K562 (cell line): ENCODE results near the gene POLR3G. TPM values are rescaled to one million over a fixed set of nuclear protein-coding genes. Genes with fewer than 3 reads are reported as not detected.
A peak's percentile ranks its signal among the peaks of the same experiment; 100 is the strongest.

Source experiments
- BCL6 ChIP-seq: fragments of 250-450 bp; sonication (Bioruptor Pico); IDR thresholded peaks from 2 replicates; pipeline ENCODE4 v1.4.0; 2020
- BRD9 ChIP-seq: fragments of 450-650 bp; IDR thresholded peaks from 2 replicates; pipeline ENCODE4 v1.6.1; 2018; ENCODE audit warnings: low read depth; ENCODE audit not compliant: partially characterized antibody
- CEBPG ChIP-seq, 3 experiments: fragments of 200-800 bp in 1 of 3; sonication (Bioruptor generic) in 1 of 3; sonication (generic) in 1 of 3; formaldehyde crosslinking in 1 of 3; IDR thresholded peaks in 2 of 3; conservative IDR thresholded peaks in 1 of 3; 2 replicates each; pipeline versions ENCODE4 v1.6.1 to v1.8.0; 2016 to 2022; ENCODE audit warnings: missing compliant biosample characterization in 2 of 3, missing genetic modification characterization in 2 of 3, mild to moderate bottlenecking in 1 of 3, missing genetic modification reagents in 1 of 3
- CTCFL ChIP-seq: IDR thresholded peaks from 2 replicates; pipeline ENCODE4 v1.6.1; 2011; ENCODE audit warnings: borderline replicate concordance, low read depth, mild to moderate bottlenecking, moderate library complexity, low read length; ENCODE audit not compliant: insufficient read depth, poor library complexity, severe bottlenecking
- FOXJ3 ChIP-seq: sonication (generic); formaldehyde crosslinking; IDR thresholded peaks from 2 replicates; pipeline ENCODE4 v1.4.0; 2020; ENCODE audit warnings: mild to moderate bottlenecking, missing genetic modification reagents
- NCOA2 ChIP-seq, 2 experiments: fragments of 450-650 bp; IDR thresholded peaks; 2 replicates each; pipeline ENCODE4 v1.6.1; 2018; ENCODE audit warnings: mild to moderate bottlenecking in 2 of 2, moderate library complexity in 1 of 2; ENCODE audit not compliant: partially characterized antibody in 2 of 2
- NELFE ChIP-seq: IDR thresholded peaks from 2 replicates; pipeline ENCODE4 v1.6.1; 2011; ENCODE audit warnings: mild to moderate bottlenecking; ENCODE audit not compliant: insufficient read depth, insufficient read length
- RERE ChIP-seq: sonication (generic); formaldehyde crosslinking; IDR thresholded peaks from 2 replicates; pipeline ENCODE4 v1.8.0; 2023; ENCODE audit warnings: missing genetic modification reagents, mild to moderate bottlenecking, borderline replicate concordance
- STAT5B ChIP-seq: fragments of 250-450 bp; sonication (Bioruptor Pico); IDR thresholded peaks from 2 replicates; pipeline ENCODE4 v1.8.0; 2021; ENCODE audit warnings: mild to moderate bottlenecking, inconsistent platforms
- TAF15 ChIP-seq: fragments of 200-400 bp; formaldehyde crosslinking; IDR thresholded peaks from 2 replicates; pipeline ENCODE4 v1.6.1; 2017; ENCODE audit warnings: mild to moderate bottlenecking, low read depth, low read length, moderate library complexity
- ZNF24 ChIP-seq: fragments of 450-650 bp; IDR thresholded peaks from 2 replicates; pipeline ENCODE4 v1.6.1; 2016
- ZNF75A ChIP-seq: fragments of 450-650 bp; formaldehyde crosslinking; IDR thresholded peaks from 2 replicates; pipeline ENCODE4 v1.4.0; 2020; ENCODE audit warnings: mild to moderate bottlenecking
- polyA plus RNA-seq, 8 experiments: library from polyadenylated mRNA; depleted of rRNA in 4 of 8; stranded (reverse) in 5 of 8; unstranded in 3 of 8; fragments of >200 nt; fragmentation: Nextera tagmentation in 2 of 8; fragmentation: Illumina TruSeq in 1 of 8; extraction: Ambion mirVana in 2 of 8; extraction: Trizol in 1 of 8; gene quantifications; 2 replicates each; pipeline versions ENCODE4 v1.2.1 to v1.2.3, GENCODE V29; 2011 to 2014; ENCODE audit warnings: inconsistent platforms in 1 of 8, missing spikeins in 1 of 8
- total RNA-seq, 7 experiments: library from RNA; depleted of rRNA in 6 of 7; stranded (reverse); fragments of >200 nt in 6 of 7; fragmentation: Illumina TruSeq in 2 of 7; extraction: Trizol in 2 of 7; gene quantifications; 2 replicates each; pipeline versions ENCODE4 v1.2.1 to v1.2.3, GENCODE V29; 2011 to 2021; ENCODE audit warnings: low replicate concordance in 1 of 7
- TF ChIP-seq, protein P1 (sequence below): sonication (generic); formaldehyde crosslinking; IDR thresholded peaks from 2 replicates; pipeline ENCODE4 v1.8.1; 2023; ENCODE audit warnings: mild to moderate bottlenecking, missing genetic modification reagents
- TF ChIP-seq, protein P2 (sequence below): fragments of 450-650 bp; conservative IDR thresholded peaks from 2 replicates; pipeline ENCODE4 v1.6.1; 2016; ENCODE audit warnings: missing genetic modification characterization, low read depth, mild to moderate bottlenecking, control low read depth, missing compliant biosample characterization

The POLR3G gene
- total and polyA plus RNA-seq, 9 of the 15 experiments (the other 6 are each of a cell fraction or from before 2014, with no cell fraction given), result 39.0 to 111 (median 59.0) TPM

GRCh38 chr5:90474235-90475107 is at the start of gene POLR3G, which contains the start of gene MBLAC2 (continued):
- TF ChIP-seq CEBPG (CRISPR knock-in tag; IDR thresholded peaks at IDR 0.05) (0 out of 2 replicates have a peak, but pooled peaks have one; percentile 34), CEBPG (tag; conservative IDR thresholded peaks at IDR 0.05 in 1 of 2, IDR thresholded peaks at IDR 0.05 in 1 of 2) (no peak), BCL6 (no peak), ZNF75A (no peak), CTCFL (peak; percentile 65), TAF15 (no peak), BRD9 (no peak), NCOA2 (IDR thresholded peaks at IDR 0.05; ENCODE audit: partially characterized antibody in 2 of 2) (no peak), ZNF24 (no peak), STAT5B (no peak), NELFE (no peak), RERE (CRISPR knock-in tag) (0 out of 2 replicates have a peak, but pooled peaks have one; percentile 66), FOXJ3 (CRISPR knock-in tag) (no peak)
- TF ChIP-seq, protein P1, sequence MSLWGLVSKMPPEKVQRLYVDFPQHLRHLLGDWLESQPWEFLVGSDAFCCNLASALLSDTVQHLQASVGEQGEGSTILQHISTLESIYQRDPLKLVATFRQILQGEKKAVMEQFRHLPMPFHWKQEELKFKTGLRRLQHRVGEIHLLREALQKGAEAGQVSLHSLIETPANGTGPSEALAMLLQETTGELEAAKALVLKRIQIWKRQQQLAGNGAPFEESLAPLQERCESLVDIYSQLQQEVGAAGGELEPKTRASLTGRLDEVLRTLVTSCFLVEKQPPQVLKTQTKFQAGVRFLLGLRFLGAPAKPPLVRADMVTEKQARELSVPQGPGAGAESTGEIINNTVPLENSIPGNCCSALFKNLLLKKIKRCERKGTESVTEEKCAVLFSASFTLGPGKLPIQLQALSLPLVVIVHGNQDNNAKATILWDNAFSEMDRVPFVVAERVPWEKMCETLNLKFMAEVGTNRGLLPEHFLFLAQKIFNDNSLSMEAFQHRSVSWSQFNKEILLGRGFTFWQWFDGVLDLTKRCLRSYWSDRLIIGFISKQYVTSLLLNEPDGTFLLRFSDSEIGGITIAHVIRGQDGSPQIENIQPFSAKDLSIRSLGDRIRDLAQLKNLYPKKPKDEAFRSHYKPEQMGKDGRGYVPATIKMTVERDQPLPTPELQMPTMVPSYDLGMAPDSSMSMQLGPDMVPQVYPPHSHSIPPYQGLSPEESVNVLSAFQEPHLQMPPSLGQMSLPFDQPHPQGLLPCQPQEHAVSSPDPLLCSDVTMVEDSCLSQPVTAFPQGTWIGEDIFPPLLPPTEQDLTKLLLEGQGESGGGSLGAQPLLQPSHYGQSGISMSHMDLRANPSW (CRISPR knock-in tag), result no peak
- TF ChIP-seq, protein P2, sequence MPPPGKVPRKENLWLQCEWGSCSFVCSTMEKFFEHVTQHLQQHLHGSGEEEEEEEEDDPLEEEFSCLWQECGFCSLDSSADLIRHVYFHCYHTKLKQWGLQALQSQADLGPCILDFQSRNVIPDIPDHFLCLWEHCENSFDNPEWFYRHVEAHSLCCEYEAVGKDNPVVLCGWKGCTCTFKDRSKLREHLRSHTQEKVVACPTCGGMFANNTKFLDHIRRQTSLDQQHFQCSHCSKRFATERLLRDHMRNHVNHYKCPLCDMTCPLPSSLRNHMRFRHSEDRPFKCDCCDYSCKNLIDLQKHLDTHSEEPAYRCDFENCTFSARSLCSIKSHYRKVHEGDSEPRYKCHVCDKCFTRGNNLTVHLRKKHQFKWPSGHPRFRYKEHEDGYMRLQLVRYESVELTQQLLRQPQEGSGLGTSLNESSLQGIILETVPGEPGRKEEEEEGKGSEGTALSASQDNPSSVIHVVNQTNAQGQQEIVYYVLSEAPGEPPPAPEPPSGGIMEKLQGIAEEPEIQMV (tag), result no peak
